Hematopoietic multipotent progenitor cell (in vitro differentiated cells): Measurements from ENCODE around the gene GRIA3. TPM values are rescaled to one million over a fixed set of nuclear protein-coding genes. Genes with fewer than 3 reads are reported as not detected.

Source experiments
- DNase-seq, 3 donors: peaks; one replicate each; pipeline ENCODE4 v3.0.0-alpha.2; 2011 to 2015; ENCODE audit warnings: low read depth in 2 of 3, low spot score in 2 of 3
- total RNA-seq: library from RNA; depleted of rRNA; stranded (reverse); fragments of >200 nt; gene quantifications from one replicate; pipeline ENCODE4 v1.2.3, GENCODE V29; 2012

GRIA3 gene
- total RNA-seq: not detected

GRCh38 chrX:123184219-123184865 lies at the start of gene GRIA3:
GRIA3 (plus strand) TSS chrX:123184278; CDS start chrX:123184536, 258 bp downstream.
- DNase-seq: peak in 1 of 3 donors; percentile 25

DNA sequence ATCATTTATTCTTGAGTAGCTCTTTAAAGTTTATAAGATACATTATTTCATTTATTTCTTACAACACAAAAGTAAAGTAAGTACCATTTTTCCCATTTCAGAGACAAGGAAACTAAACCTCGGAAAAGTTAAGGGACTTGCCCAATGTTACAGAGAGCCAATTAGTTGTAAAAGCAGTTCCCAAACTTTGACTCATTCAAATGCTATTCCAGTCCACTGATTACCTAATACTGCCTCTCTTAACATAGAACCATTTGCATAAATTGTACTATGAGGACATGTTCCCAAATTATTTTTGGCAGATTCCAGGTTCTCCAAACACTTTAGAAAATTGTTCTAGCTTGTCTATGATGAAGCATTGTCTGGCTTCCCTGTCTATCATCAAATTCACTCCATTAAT lies 45.6 kb upstream of the GRIA3 start:
- DNase-seq: no peak

- DNase-seq: no peak
Measured at GRCh38 chrX:123140454-123140853, 43.6 kb upstream of the GRIA3 start.

DNA sequence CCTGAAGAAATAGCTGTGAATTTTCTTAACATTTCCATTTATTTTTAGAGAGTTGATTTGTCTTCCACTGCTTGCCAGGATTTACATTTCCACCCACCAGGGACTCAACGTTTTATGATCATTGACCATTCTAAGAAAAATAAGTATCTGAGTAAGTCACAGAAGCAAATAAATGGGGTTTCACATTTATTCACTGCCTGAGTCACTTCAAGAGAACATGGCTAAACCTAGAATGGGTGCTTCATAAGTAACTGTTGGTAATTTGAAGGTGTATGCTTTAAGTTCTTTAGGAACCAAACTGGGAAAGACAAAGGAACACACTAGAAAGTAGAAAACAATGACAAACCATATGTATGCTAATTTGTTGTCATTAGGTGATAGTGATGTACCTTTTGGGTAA lies 43.2 kb upstream of the GRIA3 start:
- DNase-seq: no peak

GRCh38 chrX:123153846-123154335 lies 30.2 kb upstream of the GRIA3 start:
- no peak for DNase-seq

- no peak for DNase-seq
Measured at GRCh38 chrX:123155327-123155726, 28.8 kb upstream of the GRIA3 start.

DNA sequence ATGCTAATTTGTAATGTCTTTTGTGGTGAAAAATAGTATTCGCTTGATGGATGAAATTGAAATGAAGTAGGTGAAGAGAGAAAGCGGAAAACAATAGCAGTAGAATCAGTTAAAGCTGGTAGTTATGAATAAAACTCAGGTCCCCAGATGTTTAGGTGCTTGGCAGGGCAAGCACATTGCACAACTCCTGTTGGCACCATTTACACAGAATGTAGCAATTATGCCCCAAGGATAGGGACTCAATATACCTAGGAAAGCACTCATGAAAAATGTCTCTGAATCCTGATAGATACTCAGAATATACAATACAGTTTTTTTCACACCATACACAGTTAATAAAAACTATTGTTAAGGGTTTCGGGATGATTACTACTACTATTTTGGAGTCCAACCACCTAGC lies 26.5 kb upstream of the GRIA3 start:
- no peak for DNase-seq

- DNase-seq: no peak
Measured at GRCh38 chrX:123159403-123159802, 24.7 kb upstream of the GRIA3 start.

DNA sequence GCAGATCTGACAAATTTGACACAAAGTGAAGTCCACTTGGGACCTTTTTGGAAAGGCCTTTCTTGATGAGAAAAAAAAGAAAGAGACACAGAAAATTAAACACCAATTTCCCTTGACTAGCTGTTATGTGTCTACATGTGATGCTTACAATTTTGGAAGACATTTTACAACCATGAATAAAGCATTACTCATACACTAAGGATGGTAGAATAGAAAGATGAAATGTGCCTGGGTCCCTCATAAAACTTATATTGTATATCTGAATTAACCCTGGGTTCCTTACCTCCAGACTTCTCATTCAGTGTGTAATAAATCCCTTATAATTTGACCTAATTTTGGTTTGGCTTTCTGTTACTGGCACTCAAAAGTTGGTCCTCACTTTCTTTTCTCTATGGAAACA lies 16.5 kb upstream of the GRIA3 start:
- DNase-seq: no peak

- DNase-seq: no peak
Measured at GRCh38 chrX:123169247-123169901, 14.7 kb upstream of the GRIA3 start.

DNA sequence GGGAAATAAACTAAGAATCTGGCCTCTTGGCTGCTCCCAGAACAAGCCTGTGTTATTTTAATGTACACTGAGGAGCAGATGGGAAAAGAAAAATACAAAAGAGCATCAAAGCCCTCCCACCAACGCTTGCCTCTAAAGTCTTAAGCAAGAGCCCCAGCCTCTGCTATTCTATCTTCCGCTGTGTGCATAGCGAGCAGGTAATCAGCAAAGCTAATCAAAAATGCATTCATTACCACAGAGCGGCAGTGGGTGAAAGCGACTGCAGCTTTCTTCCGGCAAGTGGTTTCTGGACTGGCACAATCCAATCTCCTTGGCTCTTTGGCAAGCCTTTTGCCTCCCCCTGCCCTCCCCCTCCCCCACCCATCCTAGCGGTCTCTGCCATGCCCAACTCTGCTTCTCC lies 13.5 kb upstream of the GRIA3 start:
- peak in 1 of 3 donors; percentile 42 for DNase-seq

GRCh38 chrX:123171781-123172180 lies 12.3 kb upstream of the GRIA3 start:
- DNase-seq: no peak

GRCh38 chrX:123172869-123173268 lies 11.2 kb upstream of the GRIA3 start:
- DNase-seq: no peak

DNA sequence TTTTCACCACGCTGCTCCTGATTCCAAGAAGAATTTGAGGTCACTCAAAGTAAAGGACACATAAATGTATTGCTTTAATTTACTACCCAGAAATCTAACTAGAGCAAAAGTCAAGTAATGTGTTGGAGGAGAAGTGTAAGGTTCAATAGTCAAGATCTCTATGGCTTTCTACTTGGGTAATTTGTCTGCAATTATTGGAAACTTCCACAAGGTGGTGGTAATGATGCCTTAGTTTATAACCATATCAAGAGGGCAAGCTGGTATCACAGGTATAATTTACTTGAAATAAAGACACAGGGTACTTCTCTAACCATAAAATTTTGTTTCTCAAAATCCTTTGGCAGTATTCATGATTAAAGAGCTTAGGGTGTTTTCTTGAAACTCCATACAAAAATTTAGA lies 10.2 kb upstream of the GRIA3 start:
- DNase-seq: no peak

DNA sequence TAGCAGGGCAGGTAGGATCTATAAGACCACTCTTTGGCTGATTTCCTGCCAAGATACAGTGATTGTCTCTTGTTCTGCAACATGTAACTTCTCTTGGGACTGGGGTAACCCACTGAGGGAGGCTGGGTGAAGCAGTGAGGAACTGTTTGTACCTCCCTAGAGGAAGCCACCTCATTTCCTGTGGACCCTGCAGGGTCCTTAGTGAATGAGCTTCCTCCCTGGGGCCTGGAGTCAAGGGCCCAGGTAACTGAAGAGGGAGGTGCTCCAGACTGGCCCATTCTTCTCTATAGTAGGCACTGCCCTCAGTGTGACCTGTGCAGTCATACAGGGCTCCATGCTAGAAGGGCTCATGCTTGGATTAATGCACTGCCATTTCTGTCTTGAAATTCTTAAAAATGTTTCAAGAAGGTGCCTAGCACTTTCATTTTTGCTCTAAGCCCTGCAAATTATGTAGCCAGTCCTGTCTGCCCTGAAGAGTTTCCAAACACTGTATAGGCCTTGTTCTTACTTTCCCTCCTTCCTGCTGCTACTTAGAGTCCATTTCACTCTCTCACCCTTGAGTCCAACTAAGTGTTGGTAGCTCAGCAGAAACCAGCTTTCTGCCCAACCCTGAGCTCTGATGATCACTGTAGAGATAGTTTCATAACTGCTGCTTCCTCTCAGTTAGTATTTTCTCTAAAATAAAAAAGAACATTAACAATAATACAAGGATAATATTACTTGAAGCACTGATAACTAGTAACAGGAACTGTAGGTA lies 8.5 kb upstream of the GRIA3 start:
- no peak for DNase-seq

GRCh38 chrX:123181233-123181914 lies 2.7 kb upstream of the GRIA3 start:
- no peak for DNase-seq

DNA sequence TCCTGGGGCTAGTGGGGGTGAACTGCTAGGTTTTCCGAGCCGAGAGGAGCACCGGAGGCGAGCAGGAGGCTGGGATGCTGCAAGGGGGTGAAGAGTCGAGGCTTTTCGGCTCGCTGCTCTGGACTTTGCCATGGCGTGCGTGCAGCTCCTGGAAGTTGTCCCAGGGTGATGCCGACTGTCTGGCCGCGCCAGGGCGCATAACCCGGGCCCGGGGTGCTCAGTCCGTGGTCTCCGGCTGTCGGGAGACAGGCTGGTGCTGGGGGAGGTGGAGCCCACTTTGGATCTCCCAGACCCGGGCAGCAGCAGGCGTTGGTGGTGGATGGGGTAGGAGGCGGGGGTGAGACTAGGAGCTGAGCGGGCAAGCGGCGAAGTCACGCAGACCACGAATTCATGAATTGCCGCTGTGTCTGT lies 793 bp downstream of the GRIA3 start:
- DNase-seq: no peak

DNA sequence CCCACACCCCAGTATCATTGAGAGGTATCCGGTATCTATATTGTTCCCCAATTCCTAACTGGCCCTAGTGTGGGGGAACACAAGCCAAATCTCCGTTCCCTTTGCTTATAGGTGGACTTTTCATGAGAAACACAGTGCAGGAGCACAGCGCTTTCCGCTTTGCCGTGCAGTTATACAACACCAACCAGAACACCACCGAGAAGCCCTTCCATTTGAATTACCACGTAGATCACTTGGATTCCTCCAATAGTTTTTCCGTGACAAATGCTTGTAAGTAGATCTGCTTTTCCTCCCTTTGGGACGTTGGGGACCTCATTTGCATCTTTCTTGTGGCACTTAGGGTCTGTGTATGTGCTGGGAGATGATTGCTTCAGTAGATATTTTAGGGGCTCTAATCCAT lies 1.6 kb downstream of the GRIA3 start:
- no peak for DNase-seq

DNA sequence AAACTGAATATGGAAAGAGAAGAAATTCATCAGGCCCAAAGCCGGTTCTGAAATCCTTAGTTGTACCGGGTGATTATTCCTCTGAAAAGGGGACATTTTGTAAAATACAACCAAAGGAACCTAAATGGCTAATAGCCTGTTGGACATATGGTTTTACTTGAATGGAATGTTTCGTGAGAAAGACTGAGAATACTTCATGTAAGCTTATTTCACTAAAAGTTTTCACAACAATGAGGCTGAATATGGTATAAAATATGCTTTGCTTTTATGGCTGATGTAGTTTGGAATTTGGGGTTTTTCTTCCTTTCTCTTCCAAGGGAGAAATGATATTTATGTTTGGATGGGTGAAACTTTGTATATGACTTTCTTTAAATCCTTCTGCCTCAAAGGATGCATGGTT lies 2.7 kb downstream of the GRIA3 start:
- no peak for DNase-seq

DNA sequence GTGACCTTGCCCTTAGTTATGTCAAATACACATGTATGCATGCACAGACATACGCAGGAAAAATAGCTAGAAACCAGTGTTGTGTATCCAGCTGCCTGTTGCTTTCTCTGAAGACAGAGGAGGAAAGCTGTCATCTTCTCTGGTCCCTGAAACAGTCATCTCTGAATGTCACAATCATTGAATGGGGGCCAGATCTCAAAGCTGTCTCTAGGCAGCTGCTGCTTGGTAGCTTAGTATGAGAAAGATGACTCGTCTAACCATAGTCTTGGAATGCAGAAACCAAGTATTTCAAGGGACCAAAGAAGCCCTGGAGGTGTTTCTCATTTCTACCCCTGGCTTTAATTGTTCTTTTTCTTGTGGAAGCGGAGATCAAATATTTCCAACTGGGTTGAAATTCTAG lies 4.0 kb downstream of the GRIA3 start:
- no peak for DNase-seq

DNA sequence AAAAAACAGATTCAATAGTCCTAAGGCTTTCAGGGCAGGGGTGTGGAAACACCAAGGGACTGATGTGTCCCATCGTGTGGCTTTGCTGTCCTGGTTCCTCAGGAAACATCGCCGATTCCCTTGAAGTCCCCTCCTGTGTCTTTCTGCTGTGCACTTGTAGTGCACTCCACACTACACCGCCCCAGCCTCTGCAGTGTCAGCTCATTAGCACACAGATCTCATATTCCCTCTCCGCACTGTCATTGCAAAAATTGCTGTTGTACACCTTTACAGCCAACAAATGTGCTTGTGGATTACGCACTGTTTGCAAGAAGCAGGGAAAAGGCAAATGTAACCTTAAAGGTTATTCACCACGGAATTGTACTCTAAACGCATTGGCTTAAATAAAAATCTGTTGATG lies 5.3 kb downstream of the GRIA3 start:
- DNase-seq: no peak
